ENCODE measurements around the gene QRICH1.
A peak's percentile ranks its signal among the peaks of the same experiment; 100 is the strongest.

The QRICH1 gene

DNA sequence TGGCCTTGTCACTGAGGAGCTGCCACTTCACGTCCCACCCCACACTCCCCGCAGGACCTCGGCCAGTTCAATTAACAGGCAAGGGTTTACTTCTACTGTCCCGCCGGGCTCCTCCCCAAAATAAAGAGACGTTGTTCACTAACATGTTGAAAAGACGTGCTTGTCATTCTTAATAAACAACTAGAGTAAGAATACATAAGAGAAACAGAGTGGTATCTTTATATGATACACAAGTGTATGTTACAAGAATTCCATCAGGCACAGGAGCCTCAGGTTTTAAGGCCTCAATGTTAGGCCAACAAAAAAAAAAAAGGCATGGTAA, 64.3 kb downstream of the QRICH1 start:
- Mint-ChIP-seq H3K36me3 (ENCODE audit: low read depth) (peaks cover 67% of the 10 kb centered on the region), H3K27me3 (no peaks in the 10 kb centered on the region), H3K4me1 (ENCODE audit: low read depth) (peaks cover 50% of the 10 kb centered on the region), H3K27ac (peak overlapping the region; percentile 96), H3K4me3 (peak overlapping the region; percentile 98), H3K9me3 (no peaks in the 10 kb centered on the region)

DNA sequence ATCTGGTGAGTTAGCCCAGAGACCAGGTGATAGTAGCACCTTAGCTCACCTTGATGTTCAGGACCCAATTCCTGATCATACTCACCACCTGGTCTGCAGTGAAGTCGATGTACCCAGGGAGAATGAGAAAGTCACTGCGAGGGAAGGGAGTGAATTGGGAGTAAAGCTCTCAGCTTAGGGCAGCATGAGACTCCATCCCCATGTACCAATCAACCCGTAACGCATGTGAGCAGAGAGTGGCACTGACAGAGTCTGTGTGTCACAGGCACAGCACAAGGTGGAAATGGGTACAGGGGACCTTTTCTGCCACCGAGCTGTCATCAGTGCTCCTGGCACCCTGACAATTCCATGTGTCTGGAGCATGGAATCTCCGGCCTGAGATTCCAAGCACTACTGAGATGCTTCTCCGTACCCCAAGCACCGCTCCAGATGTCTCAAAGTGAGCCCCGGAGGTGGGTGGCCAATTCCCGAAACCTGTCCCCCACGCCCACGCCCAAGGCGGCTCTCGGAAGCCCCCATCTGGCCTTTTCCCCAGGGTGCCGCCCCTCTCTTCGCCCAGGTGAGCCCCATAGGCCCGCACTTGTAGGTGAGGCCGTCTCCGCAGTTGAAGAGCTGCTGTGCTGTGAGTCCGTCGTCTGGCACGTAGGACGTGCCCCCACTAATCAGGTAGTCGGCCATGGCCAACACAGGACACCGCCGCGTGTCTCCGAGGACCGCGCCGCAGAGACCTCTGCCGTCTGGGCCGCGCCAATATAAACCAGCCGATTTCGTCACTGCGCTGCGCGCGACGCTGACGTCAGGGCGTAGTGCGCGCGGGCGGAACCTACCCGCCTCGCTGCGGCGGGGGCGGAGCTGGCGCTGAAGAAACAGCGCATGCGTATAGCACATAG, 65.0 kb downstream of the QRICH1 start, which contains the start of gene IMPDH2:
Gene IMPDH2, minus strand, starts transcription at position 726 of the 890 bp plus-strand sequence. Its CDS starts 48 bp downstream, at position 678.
- no peaks in the 10 kb centered on the region for H3K9me3 Mint-ChIP-seq
- no peaks in the 10 kb centered on the region for H3K27me3 Mint-ChIP-seq

DNA sequence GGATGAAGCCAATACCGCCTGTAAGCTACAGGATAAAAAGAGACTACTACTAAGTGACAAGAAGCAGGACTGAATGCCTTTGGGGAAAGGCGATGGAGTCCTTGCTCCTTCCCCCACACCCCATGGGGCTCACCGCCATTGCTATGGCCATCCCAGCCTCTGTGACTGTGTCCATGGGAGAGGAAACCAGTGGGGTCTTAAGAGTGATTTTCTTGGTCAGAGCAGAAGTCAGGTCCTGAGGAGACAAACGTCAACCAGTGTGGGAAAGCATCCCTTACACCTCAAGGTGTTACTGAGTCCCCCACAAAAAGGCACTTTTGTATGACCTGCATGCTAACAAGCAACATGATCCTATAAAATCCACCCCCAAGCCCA, 65.6 kb downstream of the QRICH1 start:
- peak overlapping the region; percentile 96 for H3K27ac Mint-ChIP-seq
- no peaks in the 10 kb centered on the region for H3K27me3 Mint-ChIP-seq
- H3K36me3 Mint-ChIP-seq (ENCODE audit: low read depth): peaks cover 75% of the 10 kb centered on the region
- peaks cover 62% of the 10 kb centered on the region for H3K4me1 Mint-ChIP-seq (ENCODE audit: low read depth)
- no peaks in the 10 kb centered on the region for H3K9me3 Mint-ChIP-seq
- H3K4me3 Mint-ChIP-seq: peak overlapping the region; percentile 98

More for the DNA sequence above, 65.0 kb downstream of the QRICH1 start, which contains the start of gene IMPDH2:
- Mint-ChIP-seq H3K36me3 (ENCODE audit: low read depth) (peaks cover 71% of the 10 kb centered on the region), H3K4me3 (peak within 1 kb of the TSS; percentile 98), H3K4me1 (ENCODE audit: low read depth) (peaks cover 56% of the 10 kb centered on the region), H3K27ac (peak within 1 kb of the TSS; percentile 96)

DNA sequence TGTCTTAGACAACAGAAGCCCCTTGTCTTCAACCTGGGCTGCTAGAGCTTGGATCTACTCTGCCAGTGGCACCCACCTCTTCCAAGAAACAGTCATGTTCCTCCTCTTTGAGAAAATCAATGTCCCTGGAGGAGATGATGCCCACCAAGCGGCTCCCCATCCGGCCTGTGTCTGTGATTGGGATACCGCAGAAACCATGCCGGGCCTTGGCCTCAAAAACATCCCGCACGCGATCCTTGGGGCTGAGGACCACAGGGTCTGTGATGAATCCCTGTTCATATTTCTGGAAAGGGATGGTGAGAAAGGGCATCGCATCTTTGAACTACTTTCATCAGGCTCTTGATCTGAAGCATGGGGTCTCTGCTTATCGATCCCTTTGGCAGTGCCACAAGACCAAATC, 66.2 kb downstream of the QRICH1 start:
- Mint-ChIP-seq H3K27me3 (no peaks in the 10 kb centered on the region), H3K36me3 (ENCODE audit: low read depth) (peaks cover 76% of the 10 kb centered on the region), H3K4me3 (peak overlapping the region; percentile 98), H3K4me1 (ENCODE audit: low read depth) (peaks cover 68% of the 10 kb centered on the region), H3K9me3 (no peaks in the 10 kb centered on the region), H3K27ac (peak overlapping the region; percentile 96)

DNA sequence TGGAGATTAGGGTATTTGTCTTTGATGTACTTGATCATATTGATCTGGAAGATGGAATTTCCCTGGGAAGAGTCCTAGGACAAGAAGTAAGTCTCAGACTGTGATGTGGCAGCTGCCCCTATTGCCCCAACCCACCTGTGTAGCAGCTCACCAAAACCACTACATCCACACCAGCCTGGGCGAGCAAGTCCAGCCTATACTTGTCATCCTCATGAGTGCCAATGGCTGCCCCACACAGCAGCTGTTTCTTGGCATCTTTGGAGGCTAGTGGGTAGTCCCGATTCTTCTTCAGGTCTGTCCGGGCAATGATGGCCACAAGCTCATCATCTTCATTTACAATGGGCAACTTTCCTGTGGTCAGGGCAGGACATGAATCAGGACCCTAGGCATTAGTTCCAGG, 67.3 kb downstream of the QRICH1 start:
- no peaks in the 10 kb centered on the region for H3K27me3 Mint-ChIP-seq
- peaks cover 68% of the 10 kb centered on the region for H3K4me1 Mint-ChIP-seq (ENCODE audit: low read depth)
- peak overlapping the region; percentile 80 for H3K27ac Mint-ChIP-seq
- peaks cover 72% of the 10 kb centered on the region for H3K36me3 Mint-ChIP-seq (ENCODE audit: low read depth)
- no peaks in the 10 kb centered on the region for H3K9me3 Mint-ChIP-seq
- H3K4me3 Mint-ChIP-seq: peak overlapping the region; percentile 98

- Mint-ChIP-seq H3K36me3 (ENCODE audit: low read depth) (peaks cover 72% of the 10 kb centered on the region), H3K4me3 (peak overlapping the region; percentile 98), H3K27ac (peak overlapping the region; percentile 71), H3K9me3 (no peaks in the 10 kb centered on the region), H3K27me3 (no peaks in the 10 kb centered on the region), H3K4me1 (ENCODE audit: low read depth) (peaks cover 68% of the 10 kb centered on the region)
Observed at GRCh38 chr3:49025793-49026520, 67.9 kb downstream of the QRICH1 start.

- H3K4me1 Mint-ChIP-seq (ENCODE audit: low read depth): peaks cover 70% of the 10 kb centered on the region
- H3K4me3 Mint-ChIP-seq: peak overlapping the region; percentile 91
- no peaks in the 10 kb centered on the region for H3K9me3 Mint-ChIP-seq
- no peaks in the 10 kb centered on the region for H3K27me3 Mint-ChIP-seq
- H3K27ac Mint-ChIP-seq: peak overlapping the region; percentile 71
- peaks cover 72% of the 10 kb centered on the region for H3K36me3 Mint-ChIP-seq (ENCODE audit: low read depth)
Observed at GRCh38 chr3:49025005-49025792, 68.7 kb downstream of the QRICH1 start.

DNA sequence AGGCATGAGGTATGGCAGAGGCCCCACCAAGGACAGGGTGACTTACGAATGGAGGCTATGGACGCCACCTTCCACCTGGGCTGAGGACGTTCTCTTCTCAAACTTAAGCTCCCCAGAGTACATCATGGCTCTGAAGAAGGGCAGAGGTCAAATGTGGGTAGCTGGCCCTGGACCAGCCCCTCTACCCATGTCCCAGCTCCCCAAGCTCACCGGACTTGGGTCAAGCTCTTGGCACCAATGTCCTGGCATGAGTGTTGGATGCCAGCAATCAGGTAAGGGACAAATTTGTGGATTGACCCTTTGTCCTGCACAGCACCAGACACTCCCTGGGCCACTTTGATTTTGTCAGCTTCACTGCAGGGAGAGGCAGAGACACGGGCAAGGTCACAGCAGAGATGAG, 69.4 kb downstream of the QRICH1 start:
- Mint-ChIP-seq H3K36me3 (ENCODE audit: low read depth) (peaks cover 66% of the 10 kb centered on the region), H3K9me3 (no peaks in the 10 kb centered on the region), H3K4me3 (peak overlapping the region; percentile 91), H3K27me3 (no peaks in the 10 kb centered on the region), H3K4me1 (ENCODE audit: low read depth) (peaks cover 71% of the 10 kb centered on the region), H3K27ac (peak overlapping the region; percentile 71)

DNA sequence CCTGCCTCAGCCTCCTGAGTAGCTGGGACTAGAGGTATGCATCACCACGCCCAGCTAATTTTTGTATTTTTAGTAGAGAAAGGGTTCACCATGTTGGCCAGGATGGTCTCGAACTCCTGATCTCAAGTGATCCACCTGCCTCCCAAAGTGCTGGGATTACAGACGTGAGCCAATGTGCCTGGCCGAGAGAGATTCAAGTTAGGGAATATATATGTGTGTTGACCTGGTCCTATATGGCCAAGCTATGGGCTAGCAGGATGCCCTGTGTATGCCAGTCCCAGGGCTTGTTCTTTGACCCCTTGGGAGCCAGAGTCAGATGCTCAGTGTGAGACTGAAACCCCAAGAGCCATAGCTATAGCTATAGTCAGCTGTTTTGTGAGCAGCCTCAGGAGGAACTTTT, 70.1 kb downstream of the QRICH1 start:
- H3K36me3 Mint-ChIP-seq (ENCODE audit: low read depth): peaks cover 61% of the 10 kb centered on the region
- H3K27ac Mint-ChIP-seq: peak overlapping the region; percentile 49
- H3K9me3 Mint-ChIP-seq: no peaks in the 10 kb centered on the region
- peaks cover 73% of the 10 kb centered on the region for H3K4me1 Mint-ChIP-seq (ENCODE audit: low read depth)
- no peaks in the 10 kb centered on the region for H3K27me3 Mint-ChIP-seq
- H3K4me3 Mint-ChIP-seq: peak overlapping the region; percentile 91

GRCh38 chr3:49022688-49023171, 71.1 kb downstream of the QRICH1 start:
- H3K36me3 Mint-ChIP-seq (ENCODE audit: low read depth): peaks cover 50% of the 10 kb centered on the region
- no peaks in the 10 kb centered on the region for H3K27me3 Mint-ChIP-seq
- peak overlapping the region; percentile 91 for H3K4me3 Mint-ChIP-seq
- peak overlapping the region; percentile 95 for H3K27ac Mint-ChIP-seq
- H3K4me1 Mint-ChIP-seq (ENCODE audit: low read depth): peaks cover 69% of the 10 kb centered on the region
- no peaks in the 10 kb centered on the region for H3K9me3 Mint-ChIP-seq

DNA sequence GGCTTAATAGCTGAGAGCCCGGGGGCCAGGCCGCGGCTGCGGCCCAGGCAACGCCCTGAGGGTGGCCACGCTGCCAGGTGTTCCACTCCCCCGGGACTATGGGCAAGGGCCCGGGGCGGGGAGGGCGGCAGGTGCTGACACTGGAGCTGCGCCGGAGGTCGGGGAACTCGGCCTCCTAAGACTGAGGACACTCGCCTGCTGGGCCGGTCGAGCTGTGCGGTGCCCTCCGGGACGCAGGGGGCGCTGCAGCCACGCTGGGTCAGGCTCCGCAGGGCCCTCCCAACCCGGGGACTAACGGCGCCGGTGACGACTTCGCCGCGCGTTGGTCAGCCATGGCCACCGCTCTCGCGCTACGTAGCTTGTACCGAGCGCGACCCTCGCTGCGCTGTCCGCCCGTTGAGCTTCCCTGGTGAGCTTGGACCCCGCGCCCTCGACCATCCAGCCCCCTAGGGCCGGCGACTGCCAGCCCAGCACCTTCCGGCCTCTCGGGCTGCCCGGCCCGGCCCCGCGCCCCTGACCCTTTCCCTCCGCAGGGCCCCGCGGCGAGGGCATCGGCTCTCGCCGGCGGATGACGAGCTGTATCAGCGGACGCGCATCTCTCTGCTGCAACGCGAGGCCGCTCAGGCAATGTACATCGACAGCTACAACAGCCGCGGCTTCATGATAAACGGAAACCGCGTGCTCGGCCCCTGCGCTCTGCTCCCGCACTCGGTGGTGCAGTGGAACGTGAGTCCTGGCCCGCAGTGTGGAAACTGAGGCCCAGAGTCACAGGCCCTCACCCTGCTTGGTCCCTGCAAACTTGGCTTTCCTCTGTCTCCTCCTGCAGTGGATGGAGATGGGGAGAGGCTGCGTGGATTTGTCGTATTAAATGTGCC, 71.8 kb downstream of the QRICH1 start, which contains the start of gene NDUFAF3:
Gene NDUFAF3, plus strand, starts transcription at position 309 of the 875 bp plus-strand sequence. Its CDS starts 24 bp downstream, at position 333.
- peaks cover 68% of the 10 kb centered on the region for H3K4me1 Mint-ChIP-seq (ENCODE audit: low read depth)

DNA sequence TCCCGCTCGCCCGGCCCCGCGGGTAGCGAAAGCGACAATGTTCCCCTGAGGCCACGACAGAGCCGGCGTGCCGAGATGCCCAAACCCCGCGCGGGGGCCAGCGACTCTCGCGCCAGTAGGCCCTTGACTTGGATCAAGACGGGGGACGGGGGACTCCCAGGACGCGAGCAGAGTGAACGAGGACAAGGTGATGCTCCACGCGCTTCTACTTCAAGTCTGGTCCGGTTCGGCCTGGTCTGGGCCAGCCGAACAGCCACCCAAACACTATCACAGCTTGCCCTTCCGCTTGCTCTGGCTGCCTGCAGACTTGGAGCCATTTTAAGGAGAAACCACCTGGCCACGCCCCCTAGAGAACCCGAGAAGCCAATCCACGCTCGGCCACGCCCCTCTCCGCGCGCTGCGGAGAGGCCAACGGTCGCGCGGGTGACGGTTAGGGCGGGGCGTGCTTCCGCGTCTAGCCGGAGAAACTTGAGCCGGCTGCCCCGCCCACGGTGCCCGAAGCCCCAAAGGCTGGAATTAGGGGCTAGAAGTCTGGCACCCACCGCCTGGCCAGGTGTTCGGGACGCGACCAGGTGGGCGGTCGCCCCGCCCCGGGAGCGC, 72.6 kb downstream of the QRICH1 start:
- H3K27ac Mint-ChIP-seq: peak overlapping the region; percentile 95
- H3K4me3 Mint-ChIP-seq: peak overlapping the region; percentile 91
- H3K4me1 Mint-ChIP-seq (ENCODE audit: low read depth): peaks cover 61% of the 10 kb centered on the region
- no peaks in the 10 kb centered on the region for H3K27me3 Mint-ChIP-seq
- H3K36me3 Mint-ChIP-seq (ENCODE audit: low read depth): peaks cover 37% of the 10 kb centered on the region
- H3K9me3 Mint-ChIP-seq: no peaks in the 10 kb centered on the region

More for the DNA sequence above, 71.8 kb downstream of the QRICH1 start, which contains the start of gene NDUFAF3:
- Mint-ChIP-seq H3K27ac (peak within 1 kb of the TSS; percentile 95), H3K9me3 (no peaks in the 10 kb centered on the region), H3K4me3 (peak within 1 kb of the TSS; percentile 91), H3K27me3 (no peaks in the 10 kb centered on the region), H3K36me3 (ENCODE audit: low read depth) (peaks cover 44% of the 10 kb centered on the region)

Data from stimulated activated naive CD8-positive, alpha-beta T cell treated with anti-CD3 and anti-CD28 coated beads, Interleukin-15, Interleukin-2, amounts not matched to agents 100 ng/mL and 50 ng/mL, for 24 hours (primary cell).